Ascending aorta (tissue), 2 donors: Measurements from ENCODE around the gene FKBP3. TPM values are rescaled to one million over a fixed set of nuclear protein-coding genes. Genes with fewer than 3 reads are reported as not detected.

ENCODE experiments used
- DNase-seq, 2 donors: peaks; one replicate each; pipeline ENCODE4 v3.0.0-alpha.2; 2019; ENCODE audit warnings: low spot score in 2 of 2
- H3K27ac ChIP-seq, 2 donors: fragments of 200-600 bp; sonication (generic); one replicate each; pipeline ENCODE4 v1.5.1; 2016 to 2017; ENCODE audit warnings: mild to moderate bottlenecking in 1 of 2
- H3K27me3 ChIP-seq: fragments of 200-600 bp; sonication (generic); one replicate; pipeline ENCODE4 v1.5.1; 2017
- H3K36me3 ChIP-seq, 2 donors: fragments of 200-600 bp; sonication (generic); one replicate each; pipeline ENCODE4 v1.5.1; 2016
- H3K4me1 ChIP-seq, 2 donors: fragments of 200-600 bp; sonication (generic); one replicate each; pipeline ENCODE4 v1.5.1; 2016 to 2017; ENCODE audit warnings: mild to moderate bottlenecking in 1 of 2
- H3K4me3 ChIP-seq, 2 donors: fragments of 200-600 bp; sonication (generic); one replicate each; pipeline ENCODE4 v1.5.1; 2016 to 2017; ENCODE audit warnings: mild to moderate bottlenecking in 1 of 2
- H3K9me3 ChIP-seq, 2 donors: fragments of 200-600 bp; sonication (generic); one replicate each; pipeline ENCODE4 v1.5.1; 2016
- CTCF ChIP-seq, 3 experiments: fragments of 200-600 bp in 2 of 3; fragments of 450-650 bp in 1 of 3; sonication (generic) in 2 of 3; IDR thresholded peaks; one replicate each; pipeline ENCODE4 v1.5.1; 2016 to 2019; ENCODE audit warnings: antibody characterized with exemption in 3 of 3, mild to moderate bottlenecking in 1 of 3, moderate library complexity in 1 of 3
- intact Hi-C: fragments of 100-400 bp; cut with DNase I; formaldehyde crosslinking; loops from one replicate; pipeline ENCODE4 v1.15.1; 2023
- total RNA-seq: library from RNA; depleted of rRNA; stranded (reverse); fragments of >200 nt; gene quantifications from one replicate; pipeline ENCODE4 v1.1.0, GENCODE V29; 2016

Gene FKBP3
- total RNA-seq, 1 donor from 2014 or later, result 8.8 TPM

- intact Hi-C loops, result no loop called here
- TF ChIP-seq CTCF (IDR thresholded peaks at IDR 0.05), result no peak
- Histone ChIP-seq H3K27ac (no peak overlapping the region), H3K9me3 (no peaks in the 10 kb centered on the region), H3K36me3 (peaks cover 45 to 81% of the 10 kb centered on the region in 2 donors), H3K4me1 (no peaks in the 10 kb centered on the region), H3K4me3 (no peak overlapping the region), H3K27me3 (no peaks in the 10 kb centered on the region)
- no peak for DNase-seq
These were observed 20.0 kb downstream of the FKBP3 start for GRCh38 chr14:45114327-45114726.

- H3K4me1 ChIP-seq, result no peaks in the 10 kb centered on the region
- H3K27ac ChIP-seq, result no peak overlapping the region
- TF ChIP-seq CTCF (IDR thresholded peaks at IDR 0.05), result no peak
- DNase-seq, result no peak
- intact Hi-C loops, result no loop called here
- no peaks in the 10 kb centered on the region for H3K27me3 ChIP-seq
- no peak overlapping the region for H3K4me3 ChIP-seq
- peaks cover 40 to 81% of the 10 kb centered on the region in 2 donors for H3K36me3 ChIP-seq
- no peaks in the 10 kb centered on the region for H3K9me3 ChIP-seq
These were observed 21.1 kb downstream of the FKBP3 start for GRCh38 chr14:45112896-45113781.

GRCh38 chr14:45104561-45104960, 29.7 kb downstream of the FKBP3 start:
- no peaks in the 10 kb centered on the region for H3K4me1 ChIP-seq
- H3K27me3 ChIP-seq, result no peaks in the 10 kb centered on the region
- H3K27ac ChIP-seq, result no peak overlapping the region
- H3K4me3 ChIP-seq, result no peak overlapping the region
- peaks cover 49 to 57% of the 10 kb centered on the region in 2 donors for H3K36me3 ChIP-seq
- no peak for DNase-seq
- intact Hi-C loops, result no loop called here
- no peak for TF ChIP-seq CTCF (IDR thresholded peaks at IDR 0.05)
- no peaks in the 10 kb centered on the region for H3K9me3 ChIP-seq

- H3K4me1 ChIP-seq, result no peaks in the 10 kb centered on the region
- no peak overlapping the region for H3K27ac ChIP-seq
- TF ChIP-seq CTCF (IDR thresholded peaks at IDR 0.05), result no peak
- no peaks in the 10 kb centered on the region for H3K9me3 ChIP-seq
- no peaks in the 10 kb centered on the region for H3K27me3 ChIP-seq
- DNase-seq, result no peak
- intact Hi-C loops, result no loop called here
- H3K36me3 ChIP-seq, result peaks cover 45 to 55% of the 10 kb centered on the region in 2 donors
- no peak overlapping the region for H3K4me3 ChIP-seq
These were observed 30.5 kb downstream of the FKBP3 start for GRCh38 chr14:45103806-45104205.

- no peak overlapping the region for H3K27ac ChIP-seq
- H3K4me3 ChIP-seq, result no peak overlapping the region
- no peak for TF ChIP-seq CTCF (IDR thresholded peaks at IDR 0.05)
- no peaks in the 10 kb centered on the region for H3K4me1 ChIP-seq
- H3K9me3 ChIP-seq, result no peaks in the 10 kb centered on the region
- no peak for DNase-seq
- intact Hi-C loops, result no loop called here
- H3K27me3 ChIP-seq, result no peaks in the 10 kb centered on the region
- peaks cover 28 to 48% of the 10 kb centered on the region in 2 donors for H3K36me3 ChIP-seq
These were observed 38.1 kb downstream of the FKBP3 start for GRCh38 chr14:45096218-45096617.
